CD4-positive, alpha-beta T cell (primary cell): ENCODE results near the gene PTPRN2. TPM values are rescaled to one million over a fixed set of nuclear protein-coding genes. Genes with fewer than 3 reads are reported as not detected.

Experiments
- ATAC-seq: fragments of 200-7000 bp; cut with Tn5 transposase; one replicate; pipeline ENCODE4 v1.10.0; 2022; ENCODE audit warnings: mild to moderate bottlenecking; ENCODE audit not compliant: poor library complexity
- CTCF ChIA-PET: fragments of 350-600 bp; sonication (Branson Sonifier 250); formaldehyde crosslinking; loops from one replicate; lab custom pipeline; 2021; ENCODE audit warnings: antibody characterized with exemption, inconsistent platforms; lab: Charles Lee
- POLR2A ChIA-PET: fragments of 350-600 bp; sonication (Branson Sonifier 250); formaldehyde crosslinking; loops from one replicate; lab custom pipeline; 2021; ENCODE audit warnings: antibody characterized with exemption, inconsistent platforms; lab: Charles Lee
- DNase-seq, 14 experiments: peaks; one replicate each; pipeline ENCODE4 v3.0.0-alpha.2; 2013 to 2020; ENCODE audit warnings: mixed read lengths in 2 of 14
- H3K27ac ChIP-seq, 2 donors: one replicate each; pipeline versions ENCODE4 v1.5.1 to v1.7.0; 2013; ENCODE audit warnings: low read length in 2 of 2, low read depth in 1 of 2, mild to moderate bottlenecking in 1 of 2
- H3K27me3 ChIP-seq, 2 experiments: 1 replicate in 1 of 2; 2 replicates in 1 of 2; pipeline versions ENCODE4 v1.6.1 to v1.7.0; 2013; ENCODE audit warnings: low read length in 2 of 2, control low read depth in 1 of 2, mild to moderate bottlenecking in 1 of 2, moderate library complexity in 1 of 2; ENCODE audit not compliant: insufficient read depth in 2 of 2, control insufficient read depth in 1 of 2
- H3K36me3 ChIP-seq: one replicate; pipeline ENCODE4 v1.6.1; 2013; ENCODE audit warnings: low read length, control low read depth; ENCODE audit not compliant: insufficient read depth
- H3K4me1 ChIP-seq: one replicate; pipeline ENCODE4 v1.6.1; 2013; ENCODE audit warnings: low read length, control low read depth; ENCODE audit not compliant: insufficient read depth
- H3K4me3 ChIP-seq: one replicate; pipeline ENCODE4 v1.5.1; 2013; ENCODE audit warnings: mild to moderate bottlenecking, low read length, moderate library complexity
- H3K9me3 ChIP-seq, 2 experiments: 1 replicate in 1 of 2; 2 replicates in 1 of 2; pipeline versions ENCODE4 v1.6.1 to v1.7.0; 2013; ENCODE audit warnings: low read length in 2 of 2, mild to moderate bottlenecking in 2 of 2, control low read depth in 1 of 2, moderate library complexity in 1 of 2; ENCODE audit not compliant: control insufficient read depth in 1 of 2, insufficient read depth in 1 of 2
- H3K27ac Mint-ChIP-seq: one replicate; pipeline ENCODE4 v1.8.0; 2020; ENCODE audit warnings: mixed read lengths
- H3K27me3 Mint-ChIP-seq: one replicate; pipeline ENCODE4 v1.8.0; 2021; ENCODE audit warnings: mixed read lengths
- H3K36me3 Mint-ChIP-seq: one replicate; pipeline ENCODE4 v1.8.0; 2021; ENCODE audit warnings: low read depth, mixed read lengths
- H3K4me1 Mint-ChIP-seq: one replicate; pipeline ENCODE4 v1.8.0; 2021; ENCODE audit warnings: low read depth, mixed read lengths
- H3K4me3 Mint-ChIP-seq: one replicate; pipeline ENCODE4 v1.8.0; 2020; ENCODE audit warnings: mild to moderate bottlenecking, mixed read lengths
- H3K9me3 Mint-ChIP-seq: one replicate; pipeline ENCODE4 v1.8.0; 2020; ENCODE audit warnings: mixed read lengths
- intact Hi-C, 2 experiments: fragments of 100-400 bp; cut with DNase I in 1 of 2; cut with micrococcal nuclease in 1 of 2; formaldehyde crosslinking; loops; one replicate each; pipeline versions ENCODE4 v1.15.1 to v1.9.0; 2023 to 2025; cut with DNase I, micrococcal nuclease
- total RNA-seq, 174 experiments: library from RNA in 2 of 174; stranded (reverse) in 2 of 174; gene quantifications; one replicate each; pipeline ENCODE4 v1.2.3 and lab custom pipeline; 2021 to 2026
- TF ChIP-seq, protein P1 (sequence below): fragments of 200-600 bp; IDR thresholded peaks from one replicate; pipeline ENCODE4 v1.8.0; 2022; ENCODE audit warnings: antibody characterized with exemption, mild to moderate bottlenecking

PTPRN2 gene
- total RNA-seq, 2 experiments from 2014 or later = 0.34 to 0.44 TPM

DNA sequence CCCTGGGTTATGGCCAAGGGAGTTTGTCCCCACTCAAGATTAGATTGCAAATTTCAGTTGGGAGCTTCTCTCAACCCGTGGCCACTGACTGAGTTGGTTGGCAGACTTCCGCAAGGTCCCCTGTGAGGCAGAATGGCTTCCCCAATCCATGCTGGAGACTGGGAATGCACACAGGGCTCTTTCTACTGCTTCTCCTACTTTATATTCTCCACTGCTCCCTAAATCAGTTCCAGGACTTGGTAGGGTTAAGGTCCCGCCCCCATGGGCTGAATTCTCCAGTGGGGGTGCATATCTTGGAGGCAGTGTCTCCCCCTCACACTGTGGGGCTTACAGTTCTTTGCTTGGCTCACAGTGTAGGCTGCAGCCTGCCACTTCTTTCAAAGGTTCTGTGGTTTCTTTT is 404.2 kb downstream of the PTPRN2 start:
- Histone ChIP-seq H3K27me3 (peaks cover 0 to 3% of the 10 kb centered on the region in 2 experiments), H3K27ac (no peak overlapping the region), H3K9me3 (peaks cover 0 to 18% of the 10 kb centered on the region in 2 experiments), H3K36me3 (no peaks in the 10 kb centered on the region), H3K4me1 (no peaks in the 10 kb centered on the region), H3K4me3 (no peak overlapping the region)
- Mint-ChIP-seq H3K27ac (no peak overlapping the region), H3K4me3 (no peak overlapping the region), H3K36me3 (no peaks in the 10 kb centered on the region), H3K9me3 (peaks cover 5% of the 10 kb centered on the region), H3K4me1 (no peaks in the 10 kb centered on the region), H3K27me3 (peaks cover 9% of the 10 kb centered on the region)
- ATAC-seq = no peak
- CTCF ChIA-PET = no interaction called here
- no peak for DNase-seq
- POLR2A ChIA-PET = no interaction called here
- intact Hi-C loops = no loop called here
- TF ChIP-seq, protein P1, sequence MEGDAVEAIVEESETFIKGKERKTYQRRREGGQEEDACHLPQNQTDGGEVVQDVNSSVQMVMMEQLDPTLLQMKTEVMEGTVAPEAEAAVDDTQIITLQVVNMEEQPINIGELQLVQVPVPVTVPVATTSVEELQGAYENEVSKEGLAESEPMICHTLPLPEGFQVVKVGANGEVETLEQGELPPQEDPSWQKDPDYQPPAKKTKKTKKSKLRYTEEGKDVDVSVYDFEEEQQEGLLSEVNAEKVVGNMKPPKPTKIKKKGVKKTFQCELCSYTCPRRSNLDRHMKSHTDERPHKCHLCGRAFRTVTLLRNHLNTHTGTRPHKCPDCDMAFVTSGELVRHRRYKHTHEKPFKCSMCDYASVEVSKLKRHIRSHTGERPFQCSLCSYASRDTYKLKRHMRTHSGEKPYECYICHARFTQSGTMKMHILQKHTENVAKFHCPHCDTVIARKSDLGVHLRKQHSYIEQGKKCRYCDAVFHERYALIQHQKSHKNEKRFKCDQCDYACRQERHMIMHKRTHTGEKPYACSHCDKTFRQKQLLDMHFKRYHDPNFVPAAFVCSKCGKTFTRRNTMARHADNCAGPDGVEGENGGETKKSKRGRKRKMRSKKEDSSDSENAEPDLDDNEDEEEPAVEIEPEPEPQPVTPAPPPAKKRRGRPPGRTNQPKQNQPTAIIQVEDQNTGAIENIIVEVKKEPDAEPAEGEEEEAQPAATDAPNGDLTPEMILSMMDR = no peak

DNA sequence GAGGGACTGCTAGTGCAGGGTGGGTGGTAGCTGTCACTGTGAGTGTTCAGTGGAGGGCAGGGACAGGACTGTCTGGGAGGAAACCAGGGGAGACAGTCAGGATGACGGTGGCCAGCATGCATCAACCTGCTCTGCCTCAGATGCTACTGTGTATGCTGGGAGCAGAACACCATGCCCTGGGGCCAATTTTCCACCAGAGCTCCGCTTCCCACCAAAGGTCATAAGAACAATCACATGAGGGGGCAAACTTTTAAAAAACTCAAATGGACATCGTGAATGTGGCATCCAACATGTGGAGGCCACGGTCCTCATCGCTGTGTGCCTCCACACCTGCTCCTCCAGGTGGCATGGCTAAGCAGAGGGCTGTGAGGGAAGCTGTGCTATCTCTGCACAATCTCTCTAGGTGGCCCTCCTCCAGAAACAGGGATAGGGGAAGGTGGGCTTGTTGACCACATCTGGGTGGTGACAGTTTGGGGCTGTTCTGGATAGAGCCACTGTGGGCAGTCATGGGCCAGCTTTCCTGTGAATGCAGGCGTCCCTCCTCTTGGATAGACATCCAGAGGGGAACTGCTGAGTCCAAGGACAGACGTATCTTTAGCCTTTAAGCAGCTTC is 411.0 kb downstream of the PTPRN2 start:
- ChIA-PET POLR2A (no interaction called here), CTCF (no interaction called here)
- Histone ChIP-seq H3K9me3 (peaks cover 0 to 34% of the 10 kb centered on the region in 2 experiments), H3K27ac (no peak overlapping the region), H3K27me3 (no peaks in the 10 kb centered on the region), H3K36me3 (no peaks in the 10 kb centered on the region), H3K4me1 (no peaks in the 10 kb centered on the region), H3K4me3 (no peak overlapping the region)
- no peak for DNase-seq
- Mint-ChIP-seq H3K4me1 (no peaks in the 10 kb centered on the region), H3K27me3 (no peaks in the 10 kb centered on the region), H3K9me3 (peaks cover 18% of the 10 kb centered on the region), H3K36me3 (no peaks in the 10 kb centered on the region), H3K4me3 (no peak overlapping the region), H3K27ac (no peak overlapping the region)
- ATAC-seq = no peak
- TF ChIP-seq, protein P1 = no peak
- intact Hi-C loops = no loop called here

DNA sequence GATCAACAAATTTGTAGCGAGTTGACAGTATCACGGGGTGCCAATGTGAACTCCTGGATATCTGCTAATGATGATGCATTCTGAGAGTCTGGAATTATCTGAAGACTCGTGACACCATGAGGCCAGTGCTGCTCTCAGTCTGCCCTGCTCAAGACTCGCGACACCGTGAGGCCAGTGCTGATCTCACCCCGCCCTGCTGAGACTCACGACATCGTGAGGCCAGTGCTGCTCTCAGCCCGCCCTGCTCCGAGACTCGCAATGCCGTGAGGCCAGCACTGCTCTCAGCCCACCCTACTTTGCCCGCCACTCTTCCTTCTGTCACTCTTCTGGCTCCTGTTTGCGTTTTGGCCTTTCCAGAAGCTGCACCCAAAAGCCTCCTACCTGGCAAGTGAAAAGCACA is 411.8 kb downstream of the PTPRN2 start:
- ATAC-seq (no peak), DNase-seq (no peak)
- peaks cover 18% of the 10 kb centered on the region for H3K9me3 Mint-ChIP-seq
- no peak overlapping the region for H3K27ac ChIP-seq
- H3K36me3 ChIP-seq = no peaks in the 10 kb centered on the region
- peaks cover 0 to 34% of the 10 kb centered on the region in 2 experiments for H3K9me3 ChIP-seq
- no peak overlapping the region for H3K27ac Mint-ChIP-seq
- no peaks in the 10 kb centered on the region for H3K4me1 ChIP-seq
- no peaks in the 10 kb centered on the region for H3K27me3 ChIP-seq
- no peaks in the 10 kb centered on the region for H3K4me1 Mint-ChIP-seq
- no peaks in the 10 kb centered on the region for H3K36me3 Mint-ChIP-seq
- no peaks in the 10 kb centered on the region for H3K27me3 Mint-ChIP-seq
- POLR2A ChIA-PET = no interaction called here
- H3K4me3 Mint-ChIP-seq = no peak overlapping the region
- TF ChIP-seq, protein P1 = no peak
- H3K4me3 ChIP-seq = no peak overlapping the region
- intact Hi-C loops = no loop called here
- CTCF ChIA-PET = no interaction called here
